Esophagus muscularis mucosa (tissue), 3 donors: ENCODE measurements around the gene PRRX1.

Source experiments
- POLR2A ChIP-seq: fragments of 450-650 bp; IDR thresholded peaks from one replicate; pipeline ENCODE4 v1.6.1; 2017; ENCODE audit warnings: antibody characterized with exemption, moderate library complexity, mild to moderate bottlenecking, low read depth
- TF ChIP-seq, protein P1 (sequence below), 3 experiments: fragments of 200-600 bp in 2 of 3; fragments of 450-650 bp in 1 of 3; sonication (generic) in 2 of 3; IDR thresholded peaks; one replicate each; pipeline ENCODE4 v1.5.1; 2017 to 2019; ENCODE audit warnings: antibody characterized with exemption in 3 of 3, mild to moderate bottlenecking in 2 of 3, moderate library complexity in 1 of 3

DNA sequence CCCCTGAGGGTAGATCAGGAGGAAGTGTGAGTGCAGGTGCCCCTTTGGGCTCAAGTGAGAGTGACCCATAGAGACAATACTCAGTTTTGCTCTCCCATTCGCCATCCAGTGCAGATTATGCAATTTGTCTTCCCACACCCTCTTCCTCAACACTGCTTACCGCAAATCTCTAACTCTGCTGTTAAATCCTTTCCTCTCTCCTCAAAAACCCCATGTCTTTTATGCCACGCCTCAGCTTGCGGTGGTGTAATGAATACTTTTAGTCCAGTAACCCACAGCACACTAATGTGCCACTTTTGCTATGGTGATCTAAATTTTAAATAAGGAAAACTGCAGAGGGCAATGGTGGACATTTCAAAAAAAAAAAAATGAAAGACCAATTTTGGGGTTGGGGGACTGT is 57.7 kb downstream of the PRRX1 start:
- TF ChIP-seq POLR2A: no peak
- TF ChIP-seq, protein P1, sequence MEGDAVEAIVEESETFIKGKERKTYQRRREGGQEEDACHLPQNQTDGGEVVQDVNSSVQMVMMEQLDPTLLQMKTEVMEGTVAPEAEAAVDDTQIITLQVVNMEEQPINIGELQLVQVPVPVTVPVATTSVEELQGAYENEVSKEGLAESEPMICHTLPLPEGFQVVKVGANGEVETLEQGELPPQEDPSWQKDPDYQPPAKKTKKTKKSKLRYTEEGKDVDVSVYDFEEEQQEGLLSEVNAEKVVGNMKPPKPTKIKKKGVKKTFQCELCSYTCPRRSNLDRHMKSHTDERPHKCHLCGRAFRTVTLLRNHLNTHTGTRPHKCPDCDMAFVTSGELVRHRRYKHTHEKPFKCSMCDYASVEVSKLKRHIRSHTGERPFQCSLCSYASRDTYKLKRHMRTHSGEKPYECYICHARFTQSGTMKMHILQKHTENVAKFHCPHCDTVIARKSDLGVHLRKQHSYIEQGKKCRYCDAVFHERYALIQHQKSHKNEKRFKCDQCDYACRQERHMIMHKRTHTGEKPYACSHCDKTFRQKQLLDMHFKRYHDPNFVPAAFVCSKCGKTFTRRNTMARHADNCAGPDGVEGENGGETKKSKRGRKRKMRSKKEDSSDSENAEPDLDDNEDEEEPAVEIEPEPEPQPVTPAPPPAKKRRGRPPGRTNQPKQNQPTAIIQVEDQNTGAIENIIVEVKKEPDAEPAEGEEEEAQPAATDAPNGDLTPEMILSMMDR (IDR thresholded peaks at IDR 0.05): no peak
